ENCODE results near the gene DNM1L. TPM values are rescaled to one million over a fixed set of nuclear protein-coding genes. Genes with fewer than 3 reads are reported as not detected.

The DNM1L gene
- total RNA-seq, 1 donor = 36.4 TPM

Small RNA genes lying within 50 kb of the gene (small RNA-seq; reads per million reads assigned to genes)
- not detected for gene RF00019

Other genes with a start within 250 kb of the DNM1L start
- gene YARS2, start 76.6 kb downstream of the DNM1L start, total RNA-seq = 47.4 TPM
- 5.9 TPM for gene PKP2, start 217.5 kb downstream of the DNM1L start, total RNA-seq